Measurements from ENCODE around the gene SIAH1. TPM values are rescaled to one million over a fixed set of nuclear protein-coding genes. Genes with fewer than 3 reads are reported as not detected.
"Not testable (repeated sequence)": the region's sequence is repeated elsewhere in the genome, so short reads cannot be mapped to it uniquely, and the experiment has no call there.

The SIAH1 gene
- total RNA-seq, 1 donor from 2014 or later, result 29.7 TPM

DNA sequence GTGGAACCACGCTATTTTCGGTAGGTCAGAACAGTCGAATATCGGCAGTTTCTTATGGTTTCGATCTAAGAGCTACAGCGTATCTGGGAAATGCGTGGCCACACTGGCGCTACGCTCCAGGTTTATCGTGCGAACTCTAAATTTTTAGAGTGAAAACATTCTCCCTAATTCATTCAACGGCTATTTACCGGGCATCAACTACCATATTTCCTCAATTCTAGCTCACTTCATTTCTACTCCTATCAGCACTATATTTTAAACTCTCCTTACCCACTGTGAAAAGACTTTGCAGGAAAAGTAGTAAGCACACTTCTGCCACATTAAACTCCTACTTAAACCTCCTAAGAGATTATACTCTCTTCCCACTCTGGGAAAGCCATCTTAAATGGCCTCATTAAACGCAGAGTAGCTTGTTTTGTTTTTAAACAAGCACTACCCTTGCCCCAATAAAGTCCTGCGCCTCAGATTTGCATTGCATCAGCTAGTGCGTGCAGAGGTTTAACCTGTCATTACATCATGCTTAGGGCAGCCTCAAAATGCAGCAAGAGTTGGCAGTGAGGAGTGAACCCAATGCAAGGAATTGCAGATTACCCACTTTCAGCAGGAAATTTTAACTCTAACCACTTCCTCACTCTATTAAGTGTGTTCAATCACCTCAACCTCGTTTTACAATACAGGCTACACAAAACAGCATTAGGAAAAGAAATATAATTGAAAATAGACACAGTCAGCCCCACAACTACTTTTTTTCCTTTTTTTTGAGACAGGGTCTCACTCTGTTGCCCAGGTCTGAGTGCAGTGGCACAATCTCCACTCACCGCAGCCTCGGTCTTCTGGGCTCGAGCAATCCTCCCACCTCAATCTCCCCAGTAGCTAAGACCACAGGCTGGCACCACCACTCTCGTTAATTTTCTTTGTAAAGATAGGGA is 18.8 kb downstream of the SIAH1 start:
- peak; percentile 62 for DNase-seq (ENCODE audit: low spot score)

GRCh38 chr16:48365601-48366164 is 19.5 kb downstream of the SIAH1 start:
- peak; percentile 93 for DNase-seq (ENCODE audit: low spot score)

DNA sequence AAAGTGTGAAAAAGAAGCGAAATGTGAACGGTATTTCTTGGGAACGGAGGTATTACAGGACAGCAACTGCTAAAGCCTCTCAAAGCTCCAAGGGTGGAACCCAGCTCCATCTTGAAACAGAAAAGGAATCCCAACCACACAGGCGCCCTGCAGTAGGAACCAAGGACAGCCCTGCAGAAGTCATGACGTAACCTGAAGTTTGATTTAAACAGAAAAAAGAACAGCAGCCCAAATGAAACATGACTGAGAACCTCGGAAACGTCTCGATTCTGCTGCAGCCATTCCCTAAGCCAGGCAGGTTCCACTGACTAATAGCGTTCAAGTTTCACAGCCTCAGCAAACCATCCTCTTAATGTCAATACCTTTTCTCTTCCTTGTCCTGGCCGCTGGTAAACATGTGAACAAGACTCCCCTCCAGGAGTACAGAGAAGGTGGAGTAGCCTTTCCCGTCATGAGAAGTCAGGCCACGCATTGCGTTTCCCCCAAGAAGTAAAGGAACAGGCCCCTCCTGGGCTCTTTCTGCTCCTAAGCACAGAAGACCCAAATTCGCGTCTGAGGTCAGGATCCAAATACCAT is 20.1 kb downstream of the SIAH1 start:
- DNase-seq (ENCODE audit: low spot score), result no peak

DNA sequence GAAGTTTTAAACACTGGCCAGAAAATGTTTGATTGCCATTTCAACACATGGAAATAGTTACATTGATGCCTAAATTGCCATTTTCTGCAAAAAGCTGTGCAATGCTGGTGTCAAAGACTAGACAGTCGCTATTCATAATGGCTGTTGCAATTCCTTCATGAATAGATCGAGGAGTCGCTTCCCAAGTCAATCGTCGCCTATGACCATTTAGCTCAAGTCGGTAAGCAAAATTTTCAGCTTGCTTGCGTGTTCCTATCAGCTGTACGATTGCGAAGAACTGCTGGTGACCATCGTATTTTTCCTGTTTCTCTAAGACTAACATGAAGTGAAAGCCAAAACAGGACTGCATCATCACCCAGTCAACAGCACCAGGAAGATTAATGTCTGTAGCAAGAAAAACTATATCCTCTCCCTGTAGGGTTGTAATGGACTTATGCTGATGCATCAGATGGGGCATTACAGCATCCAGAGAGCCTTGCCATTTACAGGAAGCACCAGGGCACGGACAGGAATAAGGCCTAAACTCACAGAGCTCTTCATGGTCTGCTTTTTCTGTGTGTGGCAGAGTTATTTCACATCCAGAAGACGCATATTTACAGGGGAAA is 23.6 kb downstream of the SIAH1 start:
- no peak for DNase-seq (ENCODE audit: low spot score)

- no peak for DNase-seq (ENCODE audit: low spot score)
Measured at GRCh38 chr16:48361012-48361411, 24.2 kb downstream of the SIAH1 start.

DNA sequence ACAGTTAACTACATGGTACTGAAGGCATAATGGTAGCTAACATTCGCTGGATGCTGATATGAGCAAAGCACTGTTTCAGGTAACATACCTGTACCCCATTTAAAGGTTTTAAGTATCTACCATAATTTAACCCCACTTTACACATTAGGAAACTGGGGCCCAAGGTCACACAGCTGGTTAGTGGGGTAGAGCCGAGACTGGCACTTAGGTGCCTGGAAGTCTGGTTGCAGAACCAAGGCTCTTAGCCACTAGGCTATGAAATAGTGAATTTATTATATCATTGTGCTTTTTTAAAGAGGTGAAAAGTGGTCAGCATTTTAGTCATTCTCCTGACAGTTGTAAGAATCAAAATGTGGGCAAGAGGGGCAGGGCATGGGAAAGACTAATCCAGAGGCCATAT is 25.2 kb downstream of the SIAH1 start:
- DNase-seq (ENCODE audit: low spot score), result no peak

GRCh38 chr16:48358419-48358818 is 26.8 kb downstream of the SIAH1 start:
- no peak for DNase-seq (ENCODE audit: low spot score)

GRCh38 chr16:48356633-48357376 is 28.4 kb downstream of the SIAH1 start:
- DNase-seq (ENCODE audit: low spot score), result no peak

GRCh38 chr16:48354877-48355855 is 30.0 kb downstream of the SIAH1 start:
- no peak for DNase-seq (ENCODE audit: low spot score)

GRCh38 chr16:48354385-48354784 is 30.8 kb downstream of the SIAH1 start:
- DNase-seq (ENCODE audit: low spot score), result not testable (repeated sequence)

DNA sequence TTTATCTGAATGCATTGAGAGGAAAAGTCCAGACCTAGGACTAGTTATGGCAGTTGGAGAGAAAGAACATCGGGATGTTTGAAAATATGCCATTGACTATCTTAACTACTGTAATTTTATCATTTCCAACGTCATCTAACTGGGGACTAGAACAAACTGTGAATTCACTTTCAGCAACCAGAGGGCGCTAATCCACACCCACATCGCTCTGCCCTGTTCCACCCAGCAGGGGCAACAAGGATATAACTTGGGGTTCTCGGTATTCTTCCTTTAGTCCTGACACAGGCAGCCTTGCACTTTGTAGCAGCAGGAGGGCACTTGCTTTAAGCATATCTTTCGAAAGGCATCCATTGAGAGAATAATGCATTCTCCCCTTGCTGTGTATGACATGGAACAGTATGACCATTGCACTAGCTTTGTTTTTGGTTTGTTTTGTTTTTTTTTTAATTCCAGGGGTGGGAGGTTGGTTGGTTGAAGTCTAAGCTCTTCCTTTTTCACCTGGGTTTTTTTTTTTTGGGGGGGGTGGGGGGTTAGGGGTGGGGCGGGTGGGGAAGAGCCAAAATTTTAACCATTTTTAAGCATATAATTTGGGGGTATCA is 31.5 kb downstream of the SIAH1 start:
- DNase-seq (ENCODE audit: low spot score), result peak; percentile 63

DNA sequence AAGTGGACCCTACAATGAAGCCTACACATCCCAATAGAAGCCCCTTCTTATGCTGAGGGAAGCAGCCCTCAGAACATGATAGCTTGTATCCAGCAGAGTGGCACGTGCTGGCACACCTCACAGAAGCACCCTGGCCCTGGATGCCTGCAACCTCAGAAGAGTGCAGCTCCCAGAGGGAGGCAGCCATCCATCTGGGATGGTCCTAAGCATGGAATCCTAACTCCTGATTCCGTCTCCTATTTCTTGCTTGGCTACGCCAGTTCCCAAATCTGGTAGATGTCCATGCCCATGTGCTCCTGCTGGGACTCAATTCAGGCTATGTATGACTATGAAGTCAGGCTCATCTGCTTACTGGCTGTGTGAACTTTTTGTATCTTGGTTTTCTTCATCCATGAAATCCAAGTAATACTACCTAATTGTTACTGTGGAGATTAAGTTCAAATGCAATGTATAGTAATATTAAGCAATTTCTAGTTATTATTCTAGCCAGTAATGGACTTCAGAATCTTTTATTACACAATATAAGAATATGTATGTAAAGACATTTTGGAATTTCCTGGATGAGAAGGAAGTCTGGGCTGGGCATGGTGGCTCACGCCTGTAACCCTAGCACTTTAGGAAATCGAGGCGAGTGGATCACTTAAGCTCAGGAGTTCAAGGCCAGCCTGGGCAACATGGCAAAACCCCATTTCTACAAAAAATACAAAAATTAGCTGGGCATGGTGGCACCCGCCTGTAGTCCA is 32.4 kb downstream of the SIAH1 start:
- no peak for DNase-seq (ENCODE audit: low spot score)

DNA sequence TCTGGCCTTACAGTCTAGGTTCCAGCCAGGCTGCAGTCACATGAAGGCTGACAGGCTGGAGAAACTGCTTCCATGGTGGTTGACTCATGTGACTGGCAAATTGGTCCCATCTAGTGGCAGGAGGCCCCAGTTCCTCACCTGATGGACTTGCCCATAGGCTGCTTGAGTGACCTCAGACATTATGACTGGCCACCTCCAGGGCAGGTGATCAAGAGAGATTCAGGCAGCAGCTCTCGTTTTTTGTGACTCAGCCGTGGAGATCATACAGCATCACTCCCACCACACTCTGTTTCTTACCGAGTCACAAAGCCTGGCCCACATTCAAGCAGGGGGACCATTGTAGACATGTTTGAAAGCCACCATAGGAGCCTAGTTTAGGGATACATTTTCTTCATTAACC is 34.5 kb downstream of the SIAH1 start:
- DNase-seq (ENCODE audit: low spot score), result no peak

DNA sequence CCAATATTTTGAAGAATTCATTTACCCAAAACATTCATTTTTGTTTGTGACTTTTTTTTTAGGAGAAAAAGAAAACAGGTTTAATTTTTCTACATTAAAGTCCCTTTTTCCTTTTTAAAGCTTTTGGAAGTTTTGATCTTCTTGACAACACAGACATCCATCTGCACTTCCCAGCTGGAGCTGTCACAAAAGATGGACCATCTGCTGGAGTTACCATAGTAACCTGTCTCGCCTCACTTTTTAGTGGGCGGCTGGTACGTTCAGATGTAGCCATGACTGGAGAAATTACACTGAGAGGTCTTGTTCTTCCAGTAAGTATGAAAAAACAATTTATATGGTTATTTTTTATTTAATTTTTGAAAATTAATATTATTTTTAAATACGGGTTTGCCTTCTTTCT is 37.2 kb downstream of the SIAH1 start:
- DNase-seq (ENCODE audit: low spot score), result no peak

- no peak for DNase-seq (ENCODE audit: low spot score)
Measured at GRCh38 chr16:48347191-48347865, 37.9 kb downstream of the SIAH1 start.

- DNase-seq (ENCODE audit: low spot score), result no peak
Measured at GRCh38 chr16:48342591-48342990, 42.6 kb downstream of the SIAH1 start.

- no peak for DNase-seq (ENCODE audit: low spot score)
Measured at GRCh38 chr16:48340054-48340453, 45.2 kb downstream of the SIAH1 start.

- DNase-seq (ENCODE audit: low spot score), result no peak
Measured at GRCh38 chr16:48335961-48336360, 49.3 kb downstream of the SIAH1 start.

- DNase-seq (ENCODE audit: low spot score), result no peak
Measured at GRCh38 chr16:48334325-48334724, 50.9 kb downstream of the SIAH1 start.

Measured in ureter (tissue), 1 donor.